HG03439 (cell line): ENCODE measurements around the gene TMEM107.
A peak's percentile ranks its signal among the peaks of the same experiment; 100 is the strongest.

Experiments used
- ATAC-seq: cut with Tn5 transposase; IDR thresholded peaks from one replicate; pipeline ENCODE4 v1.9.1; 2021; ENCODE audit warnings: mild to moderate bottlenecking, moderate library complexity; ENCODE audit not compliant: unreplicated experiment

Gene TMEM107

DNA sequence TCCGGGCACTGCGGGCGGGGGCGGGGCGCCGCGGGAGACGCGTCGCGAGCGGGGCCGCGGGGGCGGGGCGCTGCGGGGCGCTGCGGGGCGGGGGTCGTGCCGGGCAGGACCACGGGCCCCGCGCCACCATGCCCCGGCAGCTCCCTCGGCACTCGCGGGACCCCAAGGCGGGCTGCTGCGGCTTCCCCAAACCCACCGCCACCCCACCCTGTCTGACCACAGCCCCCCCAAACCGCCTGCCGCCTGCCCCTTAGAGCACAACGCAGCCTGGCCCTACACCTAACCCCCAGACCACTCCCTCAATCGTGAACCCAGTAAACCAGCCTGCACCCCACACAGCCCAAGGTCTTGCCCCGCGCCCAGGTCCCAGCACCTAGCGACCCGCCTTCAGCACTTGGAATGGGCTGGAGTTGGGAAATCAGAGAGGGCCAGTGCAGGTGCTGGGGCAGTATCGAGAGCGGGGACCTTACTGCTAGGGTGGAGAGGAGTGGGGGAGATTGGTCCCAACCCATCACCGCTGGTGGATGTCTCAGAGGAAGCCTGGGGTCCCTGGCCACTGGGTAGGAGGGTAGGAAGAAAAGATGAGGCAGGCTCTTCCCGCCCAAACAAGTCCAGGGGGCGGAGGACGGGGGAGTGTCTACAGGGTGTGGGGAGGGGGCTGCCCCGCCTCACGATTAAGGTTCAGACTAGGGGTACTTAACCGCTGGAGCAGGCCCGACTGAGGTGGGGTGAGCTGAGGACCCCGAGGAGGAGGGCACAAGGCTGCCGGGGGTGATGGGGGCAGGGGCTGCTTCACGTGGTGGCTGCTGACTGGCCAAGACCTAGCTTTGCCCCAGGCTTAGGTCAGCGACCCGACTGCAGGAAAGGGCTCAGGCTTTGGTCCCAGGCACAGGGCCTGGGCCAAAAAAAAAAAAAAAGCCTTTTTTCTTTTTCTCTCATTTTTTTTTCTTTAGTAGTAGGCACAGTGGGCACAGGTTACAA, 12.9 kb downstream of the TMEM107 start:
- ATAC-seq = no peak

DNA sequence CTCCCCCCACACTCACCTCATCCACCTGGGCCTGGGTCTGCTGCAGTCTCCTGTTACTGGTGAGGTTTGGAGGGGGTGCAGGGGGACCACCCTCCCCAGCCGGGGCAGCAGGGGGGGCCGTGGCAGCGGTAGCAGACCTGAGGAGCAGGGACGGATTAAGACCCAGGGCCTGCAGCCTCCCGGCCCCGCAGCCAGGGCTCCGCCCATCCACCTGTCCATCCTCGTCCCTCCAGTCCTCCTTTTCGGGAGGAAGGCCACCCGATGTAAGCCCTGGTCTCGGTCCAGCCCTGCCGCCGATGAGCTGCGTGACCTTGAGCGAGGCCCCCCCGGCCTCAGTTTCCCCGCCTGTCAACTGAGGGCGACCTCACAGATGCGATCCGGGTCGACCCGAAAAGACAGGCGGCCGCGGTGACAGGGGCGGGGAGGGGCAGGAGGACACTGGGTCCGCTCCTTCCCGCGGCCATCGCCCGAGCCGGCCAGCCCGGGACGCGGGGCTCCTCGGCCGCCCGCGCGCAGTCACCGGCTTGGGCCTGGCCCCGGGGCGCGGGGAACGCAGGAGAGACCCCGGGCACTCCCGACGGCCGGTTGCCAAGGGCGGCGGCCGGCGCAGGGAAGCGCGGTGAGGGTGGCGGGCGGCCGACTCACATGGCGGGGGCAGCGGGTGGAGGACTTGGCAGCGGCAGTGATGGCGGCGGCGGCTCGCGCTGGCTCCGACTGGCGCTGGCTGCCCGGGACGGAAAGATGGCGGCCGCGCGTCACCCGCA, 13.8 kb downstream of the TMEM107 start, which contains the start of gene VAMP2:
TSS of gene VAMP2 (minus strand) at position 716 of the 764 bp plus-strand sequence. CDS start at position 647, 69 bp downstream.
- no peak for ATAC-seq

DNA sequence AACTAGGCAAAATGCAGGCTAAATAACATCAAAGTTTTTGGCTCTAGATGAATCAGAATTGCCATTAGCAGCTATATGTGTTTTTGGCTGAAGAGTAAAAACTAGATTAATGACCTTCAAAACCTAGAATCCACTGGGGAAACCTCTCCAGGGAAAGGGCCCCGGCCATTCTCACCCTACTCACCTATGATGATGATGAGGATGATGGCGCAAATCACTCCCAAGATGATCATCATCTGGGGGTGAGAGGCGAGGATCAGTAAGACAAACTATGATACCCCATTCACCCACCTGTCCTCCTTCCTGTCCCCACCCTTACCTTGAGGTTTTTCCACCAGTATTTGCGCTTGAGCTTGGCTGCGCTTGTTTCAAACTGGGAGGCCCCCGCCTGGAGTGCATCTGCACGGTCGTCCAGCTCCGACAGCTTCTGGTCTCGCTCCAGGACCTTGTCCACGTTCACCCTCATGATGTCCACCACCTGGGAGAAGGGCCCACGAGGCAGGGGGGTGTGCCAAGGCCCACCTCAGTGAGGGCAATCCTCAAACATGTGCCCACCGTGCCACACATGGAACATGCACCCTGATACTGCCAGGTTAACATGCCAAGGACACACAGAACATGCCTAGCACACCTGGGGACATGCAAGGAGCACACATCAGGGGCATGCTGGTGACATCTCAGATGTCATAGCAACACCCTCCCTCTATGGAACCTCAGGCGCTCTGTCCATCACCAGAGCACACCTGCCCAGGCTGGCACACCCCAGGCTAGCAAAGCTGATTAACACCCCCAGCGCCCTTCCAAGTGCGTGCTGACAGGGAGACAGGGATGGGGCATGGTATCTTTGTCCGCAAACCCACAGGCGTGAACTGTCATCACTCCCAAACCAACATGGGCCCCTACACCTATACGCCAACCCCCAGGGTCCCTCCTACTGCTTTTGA, 14.6 kb downstream of the TMEM107 start:
- ATAC-seq = no peak

DNA sequence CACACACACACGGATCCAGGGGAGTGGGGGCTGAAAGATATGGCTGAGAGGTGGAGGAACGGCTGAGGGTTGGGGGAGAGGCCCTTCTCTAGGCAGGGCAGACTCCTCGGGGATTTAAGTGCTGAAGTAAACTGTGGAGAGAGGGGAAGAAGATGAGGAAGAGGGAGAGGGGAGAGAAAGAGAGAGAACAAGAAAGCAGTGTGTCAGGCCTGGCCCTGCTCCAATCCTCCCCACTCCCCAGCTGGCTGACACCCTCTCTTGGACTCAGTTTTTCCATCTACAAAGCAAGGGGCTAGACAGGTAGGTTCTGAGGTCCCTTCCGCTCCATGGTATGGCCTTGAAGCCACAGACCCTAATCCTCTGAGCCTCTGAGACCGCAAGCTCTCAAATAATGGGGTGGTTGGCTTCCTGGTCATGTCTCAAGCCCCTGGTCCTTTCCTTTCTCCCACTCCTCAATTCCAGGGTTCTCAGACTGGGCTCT, 15.4 kb downstream of the TMEM107 start:
- no peak for ATAC-seq

DNA sequence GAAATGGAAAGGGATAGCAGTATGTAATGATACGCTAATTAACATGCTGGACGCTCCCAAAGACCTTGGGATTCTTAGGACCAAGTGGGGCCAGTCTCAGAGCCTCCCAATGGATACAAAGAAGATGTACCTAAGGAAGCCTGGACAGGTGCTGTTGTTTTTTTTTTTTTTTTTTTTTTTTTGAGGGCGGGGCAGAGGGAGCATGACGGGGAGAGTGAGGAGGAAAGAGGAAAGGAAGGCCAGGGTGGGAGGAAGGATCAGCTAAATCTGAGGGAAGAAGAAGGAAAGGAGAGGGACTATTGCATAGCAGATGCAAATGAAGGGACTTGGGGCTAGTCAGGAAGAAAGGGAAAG, 16.0 kb downstream of the TMEM107 start:
- no peak for ATAC-seq

DNA sequence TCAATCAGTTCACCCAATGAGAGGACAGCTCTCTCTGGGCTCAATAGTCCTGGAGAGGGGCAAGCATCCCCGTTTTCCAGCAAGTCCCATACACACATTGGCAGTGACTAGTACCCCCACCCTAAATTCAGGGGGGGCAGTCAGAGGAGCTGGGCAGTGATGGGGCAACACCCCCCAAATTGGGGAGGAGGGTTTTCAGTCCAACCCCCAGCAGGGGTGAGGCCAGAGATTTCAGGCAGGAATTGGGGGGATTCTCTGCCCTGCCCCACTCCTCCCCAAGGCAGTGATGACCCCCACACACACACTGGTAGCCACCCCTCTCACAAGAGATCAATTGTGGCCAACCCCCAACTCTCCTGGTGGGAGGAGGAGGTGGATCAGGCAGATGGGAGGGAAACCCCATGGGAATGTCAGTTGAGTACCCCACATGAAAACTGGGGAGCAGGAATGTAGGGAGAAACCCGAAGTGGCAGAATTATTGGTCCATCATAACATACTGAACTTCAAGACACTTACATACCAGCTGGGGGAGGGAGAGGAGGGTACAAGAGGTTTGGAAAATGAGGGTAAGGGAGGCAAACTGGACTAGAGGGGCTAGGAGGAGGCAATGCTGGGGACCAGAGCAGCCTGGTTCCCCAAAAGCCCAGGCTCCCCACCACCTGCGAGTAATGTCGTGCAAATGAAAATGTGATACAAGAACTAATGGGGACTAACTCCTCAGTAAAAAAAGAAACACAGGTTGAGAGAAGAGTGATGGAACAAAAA, 16.5 kb downstream of the TMEM107 start:
- no peak for ATAC-seq

DNA sequence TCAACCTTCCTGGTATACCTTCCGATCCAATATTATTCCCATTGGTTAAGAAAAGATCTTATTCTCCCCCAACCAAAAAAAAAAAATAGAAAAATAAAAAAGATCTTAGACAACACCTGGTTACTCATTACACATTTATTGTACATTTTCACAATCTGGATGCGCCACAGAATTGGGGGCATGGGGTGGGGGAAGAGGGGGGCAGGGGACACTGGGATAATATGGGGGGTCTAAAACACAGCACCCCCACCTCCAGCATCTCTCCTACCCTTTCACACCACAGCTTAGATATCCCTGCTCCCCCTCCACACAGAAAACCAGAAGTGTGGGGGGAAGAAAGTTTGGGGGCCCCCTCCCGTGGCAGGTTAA, 17.2 kb downstream of the TMEM107 start:
- no peak for ATAC-seq

DNA sequence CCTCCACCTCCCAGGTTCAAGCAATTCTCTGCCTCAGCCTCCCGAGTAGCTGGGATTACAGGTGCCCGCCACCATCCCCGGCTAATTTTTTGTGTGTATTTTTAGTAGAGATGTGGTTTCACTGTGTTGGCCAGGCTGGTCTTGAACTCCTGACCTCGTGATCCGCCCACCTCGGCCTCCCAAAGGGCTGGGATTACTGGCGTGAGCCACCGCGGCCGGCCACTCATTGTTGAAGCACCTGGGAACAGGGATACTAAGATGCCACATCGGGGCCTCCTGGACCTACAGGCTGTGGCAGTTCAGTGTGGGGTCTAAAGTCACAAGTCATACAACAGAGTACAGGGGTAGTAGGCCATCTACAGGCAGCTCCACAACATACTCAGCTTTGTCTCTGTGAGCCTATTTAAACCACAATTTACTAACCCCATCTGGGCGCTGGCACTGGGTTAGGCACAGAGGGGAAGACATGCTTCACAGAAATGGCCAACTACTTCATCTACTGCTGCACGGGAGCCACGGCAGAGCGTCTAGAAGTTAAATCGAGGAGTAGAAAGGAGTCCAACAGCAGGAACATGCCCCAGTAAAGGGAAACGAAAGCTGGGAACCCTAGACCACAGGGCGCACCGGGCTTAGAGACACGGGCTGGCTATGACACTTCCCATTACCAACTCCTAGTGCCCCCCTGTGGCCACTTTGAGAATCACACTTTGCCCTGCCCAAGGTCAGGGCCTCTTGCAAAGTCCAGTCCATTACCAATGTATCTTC, 17.7 kb downstream of the TMEM107 start:
- ATAC-seq = no peak

DNA sequence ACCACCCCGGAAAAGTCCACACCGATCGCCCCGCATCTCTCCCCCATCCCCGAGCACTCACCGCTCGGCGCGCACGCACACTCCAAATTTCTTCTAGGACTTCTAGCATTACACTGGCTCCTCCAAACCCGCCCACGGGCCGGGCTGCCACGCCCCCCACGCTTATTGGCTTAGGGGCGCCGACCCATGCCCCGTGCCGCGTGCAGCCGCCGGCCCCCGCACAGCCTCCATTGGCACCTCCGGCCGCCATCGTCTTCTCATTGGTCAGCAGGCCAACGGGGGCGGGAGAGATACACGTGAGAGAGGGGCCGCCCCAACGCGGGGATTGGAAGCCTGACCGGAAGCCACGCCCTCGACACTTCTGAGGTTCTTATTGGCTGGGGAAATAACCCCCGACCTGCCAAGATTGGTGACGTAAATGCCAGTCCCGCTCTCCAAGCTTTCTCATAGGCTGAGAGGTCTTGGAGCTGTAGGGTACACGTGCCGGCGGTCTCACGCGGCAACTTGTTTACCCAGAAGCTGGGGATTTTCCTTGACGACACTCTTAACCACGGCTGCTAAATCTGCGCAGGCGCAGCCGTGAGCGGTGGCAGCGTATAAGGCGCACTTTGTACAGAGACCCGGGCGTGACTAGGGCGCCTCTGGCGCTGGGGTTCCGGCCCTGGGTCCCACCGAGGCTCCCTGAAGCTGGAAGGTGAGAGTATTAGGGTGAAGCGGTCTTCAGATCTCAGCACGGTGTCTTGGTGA, 19.8 kb downstream of the TMEM107 start:
- peak; percentile 77 for ATAC-seq

DNA sequence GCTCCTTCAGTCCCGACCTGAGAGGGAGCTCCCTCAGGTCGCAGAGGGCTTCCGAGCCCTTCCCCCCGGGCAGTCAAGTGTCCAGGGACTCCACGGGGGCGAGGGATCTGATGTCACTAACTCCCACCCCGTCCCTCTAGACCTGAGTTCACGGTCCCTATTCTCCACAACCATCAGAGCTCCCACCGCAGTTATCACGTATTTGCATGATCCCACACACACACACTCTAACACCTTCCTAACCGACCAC, 20.3 kb downstream of the TMEM107 start:
- no peak for ATAC-seq

DNA sequence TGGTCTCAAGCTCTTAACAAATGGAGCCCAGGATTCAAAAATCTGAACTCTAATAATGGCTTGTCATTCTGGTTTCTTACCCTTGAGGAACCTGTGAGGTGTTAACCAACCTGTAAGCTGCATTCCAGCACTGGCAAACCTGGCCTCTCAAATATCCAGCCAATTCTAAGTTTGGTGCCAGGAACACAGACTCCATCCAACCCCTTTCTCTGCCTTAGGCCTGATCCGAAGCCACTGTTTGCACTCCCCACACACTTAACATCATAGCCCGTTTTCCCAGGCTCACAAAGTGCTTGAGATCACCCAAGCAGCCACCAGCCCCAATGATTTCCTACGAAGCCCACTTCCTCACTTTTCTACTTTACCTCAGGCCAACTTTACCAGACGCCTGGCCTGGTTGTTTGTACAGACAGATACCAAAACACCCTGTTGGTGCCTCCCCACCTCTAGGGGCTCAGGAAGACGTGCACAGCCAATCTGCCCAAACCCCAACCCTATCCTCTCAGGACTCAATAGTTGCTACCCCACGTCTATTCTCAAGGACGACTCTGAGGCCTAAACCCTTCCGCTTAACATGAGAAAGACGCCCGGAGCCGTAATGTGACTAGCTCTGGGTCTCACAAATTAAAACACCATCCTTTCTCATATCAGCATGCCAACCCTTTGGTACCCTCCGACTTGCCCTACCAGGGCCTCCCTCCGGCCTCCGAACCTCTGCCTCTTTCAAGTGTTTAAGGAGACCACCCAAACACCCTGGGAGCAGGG, 20.8 kb downstream of the TMEM107 start:
- ATAC-seq = no peak

DNA sequence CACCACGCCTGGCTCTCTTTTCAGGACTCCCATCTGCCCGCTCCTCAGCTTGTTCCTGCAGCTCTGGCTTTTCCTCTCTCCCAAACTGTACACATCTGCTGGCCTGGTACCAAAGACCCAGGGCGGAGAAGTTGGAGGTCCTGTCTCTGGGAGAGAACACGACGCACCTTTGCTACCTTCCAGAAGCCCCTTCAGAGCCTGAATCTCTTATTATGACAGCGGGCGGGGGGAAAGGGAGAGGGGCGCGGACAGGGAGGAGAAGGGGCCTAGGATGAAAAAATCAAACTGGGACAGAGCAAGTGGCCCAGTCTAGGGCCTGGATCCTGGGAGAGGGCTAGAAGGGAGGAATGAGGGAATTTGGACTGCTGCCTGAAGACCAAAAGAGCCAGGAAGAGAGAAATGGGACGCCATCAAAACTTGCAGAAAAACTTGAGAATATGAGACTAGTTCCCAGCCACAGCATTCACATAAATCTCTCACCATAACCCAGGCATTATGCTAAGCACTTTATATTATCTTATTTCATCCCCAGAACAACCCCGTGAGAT, 21.5 kb downstream of the TMEM107 start:
- ATAC-seq = no peak

DNA sequence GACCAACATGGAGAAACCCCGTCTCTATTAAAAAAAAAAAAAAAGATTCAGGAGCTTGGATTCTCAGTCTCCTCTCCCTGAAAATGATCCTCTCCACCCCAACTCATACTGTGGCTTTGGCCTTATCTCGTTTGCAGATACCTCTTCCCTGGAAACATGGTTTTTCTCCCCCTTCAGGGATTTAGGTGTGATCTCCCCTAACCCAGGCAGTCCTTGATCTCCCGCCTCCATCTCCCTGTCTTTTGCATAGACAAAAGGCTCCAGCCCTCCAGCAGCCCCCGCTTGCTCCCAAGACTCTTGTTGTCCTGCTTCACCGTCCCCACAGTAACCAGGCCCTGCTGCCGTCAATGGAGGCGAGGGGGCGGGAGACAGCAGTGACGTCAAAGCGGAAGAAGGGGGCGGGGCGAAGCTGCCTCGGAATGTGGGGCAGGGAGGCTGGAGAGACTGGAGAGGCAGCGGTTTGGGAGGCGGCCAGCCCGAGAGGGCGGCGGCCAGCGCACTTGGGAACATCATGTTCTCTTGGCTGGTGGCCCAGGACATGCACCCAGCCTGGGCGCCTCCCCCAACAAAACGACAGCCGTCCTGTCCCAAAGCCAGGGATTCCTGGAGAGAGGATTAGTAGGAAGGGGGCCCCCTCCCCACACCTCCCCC, 22.1 kb downstream of the TMEM107 start:
- ATAC-seq = no peak

DNA sequence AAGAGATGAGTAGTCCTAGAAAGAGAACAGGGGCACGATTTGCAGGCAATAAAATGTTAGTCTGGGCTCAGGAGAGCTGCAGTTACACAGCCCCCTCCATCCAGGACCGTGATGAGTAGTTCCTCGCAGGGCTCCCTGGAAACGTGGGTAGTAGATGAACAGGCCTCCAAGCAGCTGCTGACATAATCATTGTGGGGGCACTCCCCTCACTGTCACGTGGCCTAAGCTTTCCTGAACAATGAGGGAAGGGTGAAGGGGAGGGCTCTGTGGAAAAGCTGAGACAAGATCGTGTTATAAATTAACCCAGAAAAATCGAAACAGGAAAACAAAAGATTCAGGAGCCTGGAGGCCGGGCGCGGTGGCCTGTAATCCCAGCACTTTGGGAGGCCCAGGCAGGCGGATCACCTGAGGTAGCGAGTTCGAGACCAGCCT, 22.6 kb downstream of the TMEM107 start:
- no peak for ATAC-seq

DNA sequence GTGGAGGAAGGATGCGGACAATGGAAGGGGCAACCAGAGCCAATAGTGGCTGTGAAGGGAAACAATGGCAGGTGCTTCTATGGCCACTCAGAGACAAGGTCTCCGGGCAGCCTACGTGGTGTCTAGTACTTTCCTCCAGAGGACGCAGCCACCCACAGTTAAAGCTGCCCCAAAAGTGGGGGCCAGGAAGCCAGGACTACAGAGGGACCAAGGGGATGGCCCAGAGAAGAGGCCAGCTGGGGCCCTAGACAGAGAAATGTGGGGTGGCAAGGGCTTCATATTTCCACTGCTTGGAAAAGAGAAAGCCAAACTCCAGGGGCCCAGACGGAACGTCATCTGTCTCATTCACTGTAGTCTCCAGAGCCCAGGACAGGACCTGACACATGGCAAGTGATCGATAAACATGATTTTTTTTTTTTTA, 23.1 kb downstream of the TMEM107 start:
- no peak for ATAC-seq

DNA sequence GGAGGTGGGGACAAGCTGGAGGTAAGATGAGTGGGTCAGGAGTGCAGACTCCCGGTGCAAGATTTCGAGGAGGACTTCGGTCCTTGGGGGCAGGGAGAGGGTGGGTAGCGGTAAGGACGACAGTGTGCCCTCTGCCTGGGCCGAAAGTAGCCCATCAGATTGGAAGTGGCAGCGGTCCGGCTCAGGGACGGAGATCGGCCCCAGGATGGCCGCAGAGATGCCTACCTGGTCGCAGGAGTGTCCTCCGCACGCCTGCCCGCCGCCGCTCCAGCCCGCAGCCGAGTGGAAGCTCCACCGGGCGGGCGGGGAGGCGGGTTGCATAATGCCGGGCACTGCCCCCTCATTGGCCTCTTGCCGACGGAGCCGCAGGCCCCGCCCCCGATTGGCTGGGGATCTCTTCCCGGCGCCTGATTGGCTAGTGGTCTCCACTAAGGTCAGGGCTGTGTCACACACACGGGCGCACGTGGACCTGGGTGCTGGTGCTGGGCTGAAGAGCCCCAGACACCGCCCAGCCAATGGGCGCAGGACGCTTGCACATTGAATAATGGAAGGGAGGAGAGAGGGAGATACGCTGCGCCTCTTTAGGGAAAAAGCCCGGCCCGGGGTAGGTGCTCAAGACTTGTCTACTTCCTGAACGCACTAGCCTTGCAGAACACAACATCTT, 23.9 kb downstream of the TMEM107 start, which contains the start of gene PER1:
TSS of gene PER1 (minus strand) at position 293 of the 664 bp plus-strand sequence. CDS start 1,698 bp downstream, outside the sequence.
- ATAC-seq = no peak
